ENCODE measurements around the gene VPS13A. TPM values are rescaled to one million over a fixed set of nuclear protein-coding genes. Genes with fewer than 3 reads are reported as not detected.
A peak's percentile ranks its signal among the peaks of the same experiment; 100 is the strongest.

VPS13A gene
- total and polyA plus RNA-seq, 2 donors (not counting 1 experiment from before 2014, with no cell fraction given): 12.8 to 39.3 TPM

DNA sequence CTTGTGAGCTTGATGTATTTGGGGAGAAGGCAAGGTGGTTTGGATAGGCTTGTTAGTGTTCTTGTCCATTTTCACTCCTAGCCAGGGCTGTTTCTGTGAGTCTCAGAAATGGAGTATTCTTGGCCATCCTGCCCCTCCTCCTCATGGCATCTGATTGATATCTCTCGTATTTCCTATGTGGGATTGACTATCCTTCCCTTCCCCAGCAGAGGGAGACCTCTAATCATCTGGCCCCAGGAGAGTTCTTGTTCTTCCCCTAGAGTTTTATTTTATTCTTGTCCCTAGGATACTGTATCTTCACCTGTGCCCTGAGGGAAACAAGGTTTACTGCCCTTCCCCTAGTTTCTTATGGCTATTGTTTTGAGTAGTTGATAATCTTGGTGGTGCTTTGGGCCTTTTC is 114.4 kb downstream of the VPS13A start:
- Histone ChIP-seq H3K4me1 (ENCODE audit: control insufficient read depth, extremely low read depth, insufficient read depth, low read length) (no peaks in the 10 kb centered on the region), H3K4me2 (ENCODE audit: extremely low read depth, insufficient read depth, low read length) (no peak overlapping the region), H2AFZ (ENCODE audit: low read length) (no peak overlapping the region), H3K79me2 (ENCODE audit: control insufficient read depth, insufficient read depth, low read length) (no peaks in the 10 kb centered on the region), H3K27me3 (ENCODE audit: control insufficient read depth, insufficient read depth, low read length) (no peaks in the 10 kb centered on the region), H4K20me1 (ENCODE audit: control insufficient read depth, extremely low read depth, insufficient read depth, low read length) (no peaks in the 10 kb centered on the region), H3K9me3 (ENCODE audit: control insufficient read depth, insufficient read depth, low read depth, low read length) (no peaks in the 10 kb centered on the region), H3K36me3 (ENCODE audit: control insufficient read depth, insufficient read depth, low read length) (peaks cover 3% of the 10 kb centered on the region), H3K4me3 (replicated peaks in 1 of 4; ENCODE audit: control extremely low read depth in 1 of 4, insufficient read depth in 1 of 4, low read depth in 3 of 4, low read length in 4 of 4) (no peak overlapping the region), H3K9ac (ENCODE audit: insufficient read depth, low read length) (no peak overlapping the region), H3K27ac (ENCODE audit: insufficient read depth, low read length) (no peak overlapping the region)
- TF ChIP-seq EZH2 (IDR thresholded peaks at IDR 0.05; ENCODE audit: low read length, missing control alignments): no peak
- TF ChIP-seq, protein P1, sequence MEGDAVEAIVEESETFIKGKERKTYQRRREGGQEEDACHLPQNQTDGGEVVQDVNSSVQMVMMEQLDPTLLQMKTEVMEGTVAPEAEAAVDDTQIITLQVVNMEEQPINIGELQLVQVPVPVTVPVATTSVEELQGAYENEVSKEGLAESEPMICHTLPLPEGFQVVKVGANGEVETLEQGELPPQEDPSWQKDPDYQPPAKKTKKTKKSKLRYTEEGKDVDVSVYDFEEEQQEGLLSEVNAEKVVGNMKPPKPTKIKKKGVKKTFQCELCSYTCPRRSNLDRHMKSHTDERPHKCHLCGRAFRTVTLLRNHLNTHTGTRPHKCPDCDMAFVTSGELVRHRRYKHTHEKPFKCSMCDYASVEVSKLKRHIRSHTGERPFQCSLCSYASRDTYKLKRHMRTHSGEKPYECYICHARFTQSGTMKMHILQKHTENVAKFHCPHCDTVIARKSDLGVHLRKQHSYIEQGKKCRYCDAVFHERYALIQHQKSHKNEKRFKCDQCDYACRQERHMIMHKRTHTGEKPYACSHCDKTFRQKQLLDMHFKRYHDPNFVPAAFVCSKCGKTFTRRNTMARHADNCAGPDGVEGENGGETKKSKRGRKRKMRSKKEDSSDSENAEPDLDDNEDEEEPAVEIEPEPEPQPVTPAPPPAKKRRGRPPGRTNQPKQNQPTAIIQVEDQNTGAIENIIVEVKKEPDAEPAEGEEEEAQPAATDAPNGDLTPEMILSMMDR (conservative IDR thresholded peaks at IDR 0.05 in 1 of 2, IDR thresholded peaks at IDR 0.05 in 1 of 2; ENCODE audit: low read depth in 1 of 2, low read length in 2 of 2): peak; percentile 45 to 70
- DNase-seq (ENCODE audit: low read depth in 2 of 2): peak; percentile 16 to 50

DNA sequence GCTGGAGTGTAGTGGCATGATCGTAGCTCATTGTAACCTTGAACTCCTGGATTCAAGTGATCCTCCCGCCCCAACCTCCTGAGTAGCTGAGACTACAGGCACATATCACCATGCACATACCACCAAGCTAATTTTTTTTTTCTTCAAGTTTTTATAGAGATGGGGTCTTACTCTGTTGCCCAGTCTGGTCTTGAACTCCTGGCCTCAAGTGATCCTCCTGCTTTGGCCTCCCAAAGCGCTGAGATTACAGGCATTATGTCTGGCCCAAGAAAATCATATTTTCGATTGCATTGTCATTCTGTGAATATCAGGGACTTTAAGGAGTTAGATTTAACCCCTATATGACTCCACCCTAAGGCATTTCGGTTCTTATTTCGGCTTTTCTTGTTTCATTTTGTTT is 116.6 kb downstream of the VPS13A start:
- Histone ChIP-seq H4K20me1 (ENCODE audit: control insufficient read depth, extremely low read depth, insufficient read depth, low read length) (no peaks in the 10 kb centered on the region), H3K9me3 (ENCODE audit: control insufficient read depth, insufficient read depth, low read depth, low read length) (no peaks in the 10 kb centered on the region), H3K9ac (ENCODE audit: insufficient read depth, low read length) (no peak overlapping the region), H3K4me1 (ENCODE audit: control insufficient read depth, extremely low read depth, insufficient read depth, low read length) (no peaks in the 10 kb centered on the region), H3K4me3 (replicated peaks in 1 of 4; ENCODE audit: control extremely low read depth in 1 of 4, insufficient read depth in 1 of 4, low read depth in 3 of 4, low read length in 4 of 4) (no peak overlapping the region), H3K4me2 (ENCODE audit: extremely low read depth, insufficient read depth, low read length) (no peak overlapping the region), H3K79me2 (ENCODE audit: control insufficient read depth, insufficient read depth, low read length) (no peaks in the 10 kb centered on the region), H3K36me3 (ENCODE audit: control insufficient read depth, insufficient read depth, low read length) (peaks cover 3% of the 10 kb centered on the region), H3K27me3 (ENCODE audit: control insufficient read depth, insufficient read depth, low read length) (no peaks in the 10 kb centered on the region), H3K27ac (ENCODE audit: insufficient read depth, low read length) (no peak overlapping the region), H2AFZ (ENCODE audit: low read length) (no peak overlapping the region)
- DNase-seq (ENCODE audit: low read depth in 2 of 2): no peak
- TF ChIP-seq, protein P1 (conservative IDR thresholded peaks at IDR 0.05 in 1 of 2, IDR thresholded peaks at IDR 0.05 in 1 of 2; ENCODE audit: low read depth in 1 of 2, low read length in 2 of 2): no peak
- TF ChIP-seq EZH2 (IDR thresholded peaks at IDR 0.05; ENCODE audit: low read length, missing control alignments): no peak

DNA sequence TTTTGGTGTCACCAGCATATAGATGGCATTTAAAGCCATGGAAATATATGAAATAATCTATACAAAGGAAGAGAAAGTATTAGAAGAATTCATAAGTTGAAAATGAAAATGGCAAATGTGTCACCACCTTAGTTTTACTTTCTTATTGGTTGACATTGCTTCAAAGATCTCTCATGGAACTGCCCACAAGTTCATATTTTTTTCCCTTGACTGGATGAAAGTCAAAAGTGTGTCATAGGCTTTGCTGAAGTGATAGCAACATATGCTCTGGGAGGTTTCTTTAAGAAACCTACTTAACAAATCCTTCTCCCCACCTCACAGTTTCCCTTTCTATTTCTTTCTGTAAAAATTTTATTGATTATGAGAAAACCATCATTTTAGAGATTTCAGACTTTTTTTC is 127.2 kb downstream of the VPS13A start:
- Histone ChIP-seq H3K9me3 (ENCODE audit: control insufficient read depth, insufficient read depth, low read depth, low read length) (no peaks in the 10 kb centered on the region), H3K9ac (ENCODE audit: insufficient read depth, low read length) (no peak overlapping the region), H3K27me3 (ENCODE audit: control insufficient read depth, insufficient read depth, low read length) (no peaks in the 10 kb centered on the region), H3K36me3 (ENCODE audit: control insufficient read depth, insufficient read depth, low read length) (no peaks in the 10 kb centered on the region), H2AFZ (ENCODE audit: low read length) (no peak overlapping the region), H3K4me2 (ENCODE audit: extremely low read depth, insufficient read depth, low read length) (no peak overlapping the region), H3K4me3 (replicated peaks in 1 of 4; ENCODE audit: control extremely low read depth in 1 of 4, insufficient read depth in 1 of 4, low read depth in 3 of 4, low read length in 4 of 4) (no peak overlapping the region), H3K27ac (ENCODE audit: insufficient read depth, low read length) (no peak overlapping the region), H3K4me1 (ENCODE audit: control insufficient read depth, extremely low read depth, insufficient read depth, low read length) (no peaks in the 10 kb centered on the region), H3K79me2 (ENCODE audit: control insufficient read depth, insufficient read depth, low read length) (no peaks in the 10 kb centered on the region), H4K20me1 (ENCODE audit: control insufficient read depth, extremely low read depth, insufficient read depth, low read length) (no peaks in the 10 kb centered on the region)
- peak in 1 of 2 donors; percentile 5 for DNase-seq (ENCODE audit: low read depth in 2 of 2)
- TF ChIP-seq, protein P1 (conservative IDR thresholded peaks at IDR 0.05 in 1 of 2, IDR thresholded peaks at IDR 0.05 in 1 of 2; ENCODE audit: low read depth in 1 of 2, low read length in 2 of 2): no peak
- no peak for TF ChIP-seq EZH2 (IDR thresholded peaks at IDR 0.05; ENCODE audit: low read length, missing control alignments)

Measured in fibroblast of lung (primary cell).